HL-60 (cell line): ENCODE data around the gene PPM1H.

ENCODE experiments used
- DNase-seq, 2 experiments: peaks; one replicate each; pipeline ENCODE4 v3.0.0-alpha.2; 2010 to 2020; ENCODE audit warnings: low read depth in 1 of 2, low spot score in 1 of 2
- H3K27ac ChIP-seq: fragments of 250-450 bp; sonication (Bioruptor Pico); replicated peaks from 2 replicates; pipeline ENCODE4 v1.5.1; 2020; ENCODE audit warnings: mild to moderate bottlenecking, moderate library complexity
- H3K27me3 ChIP-seq: fragments of 250-450 bp; sonication (Bioruptor Pico); 2 replicates; pipeline ENCODE4 v1.5.1; 2021; ENCODE audit warnings: mild to moderate bottlenecking, moderate library complexity; ENCODE audit not compliant: insufficient read depth, poor library complexity, severe bottlenecking
- H3K4me3 ChIP-seq: replicated peaks from 2 replicates; pipeline ENCODE4 v1.5.1; 2011; ENCODE audit warnings: mild to moderate bottlenecking, control low read depth, low read length; ENCODE audit not compliant: insufficient read depth
- GABPA ChIP-seq: IDR thresholded peaks from 2 replicates; pipeline ENCODE4 v1.6.1; 2012; ENCODE audit warnings: low read depth
- POLR2AphosphoS5 ChIP-seq: IDR thresholded peaks from 2 replicates; pipeline ENCODE4 v1.6.1; 2012; ENCODE audit warnings: low read depth
- SPI1 ChIP-seq: IDR thresholded peaks from 2 replicates; pipeline ENCODE4 v1.6.1; 2012; ENCODE audit warnings: low read depth, mild to moderate bottlenecking, borderline replicate concordance
- TF ChIP-seq, protein P1 (sequence below): IDR thresholded peaks from 2 replicates; pipeline ENCODE4 v1.6.1; 2012; ENCODE audit warnings: low read depth; ENCODE audit not compliant: insufficient replicate concordance
- TF ChIP-seq, protein P2 (sequence below): IDR thresholded peaks from one replicate; pipeline ENCODE4 v1.5.1; 2011; ENCODE audit warnings: low read length, control low read depth, inconsistent platforms; ENCODE audit not compliant: insufficient read depth

Gene PPM1H

GRCh38 chr12:62737615-62738014 is 197.3 kb downstream of the PPM1H start:
- no peak overlapping the region for H3K4me3 ChIP-seq
- no peak overlapping the region for H3K27ac ChIP-seq
- TF ChIP-seq POLR2AphosphoS5 (no peak), GABPA (no peak), SPI1 (no peak)
- TF ChIP-seq, protein P1, sequence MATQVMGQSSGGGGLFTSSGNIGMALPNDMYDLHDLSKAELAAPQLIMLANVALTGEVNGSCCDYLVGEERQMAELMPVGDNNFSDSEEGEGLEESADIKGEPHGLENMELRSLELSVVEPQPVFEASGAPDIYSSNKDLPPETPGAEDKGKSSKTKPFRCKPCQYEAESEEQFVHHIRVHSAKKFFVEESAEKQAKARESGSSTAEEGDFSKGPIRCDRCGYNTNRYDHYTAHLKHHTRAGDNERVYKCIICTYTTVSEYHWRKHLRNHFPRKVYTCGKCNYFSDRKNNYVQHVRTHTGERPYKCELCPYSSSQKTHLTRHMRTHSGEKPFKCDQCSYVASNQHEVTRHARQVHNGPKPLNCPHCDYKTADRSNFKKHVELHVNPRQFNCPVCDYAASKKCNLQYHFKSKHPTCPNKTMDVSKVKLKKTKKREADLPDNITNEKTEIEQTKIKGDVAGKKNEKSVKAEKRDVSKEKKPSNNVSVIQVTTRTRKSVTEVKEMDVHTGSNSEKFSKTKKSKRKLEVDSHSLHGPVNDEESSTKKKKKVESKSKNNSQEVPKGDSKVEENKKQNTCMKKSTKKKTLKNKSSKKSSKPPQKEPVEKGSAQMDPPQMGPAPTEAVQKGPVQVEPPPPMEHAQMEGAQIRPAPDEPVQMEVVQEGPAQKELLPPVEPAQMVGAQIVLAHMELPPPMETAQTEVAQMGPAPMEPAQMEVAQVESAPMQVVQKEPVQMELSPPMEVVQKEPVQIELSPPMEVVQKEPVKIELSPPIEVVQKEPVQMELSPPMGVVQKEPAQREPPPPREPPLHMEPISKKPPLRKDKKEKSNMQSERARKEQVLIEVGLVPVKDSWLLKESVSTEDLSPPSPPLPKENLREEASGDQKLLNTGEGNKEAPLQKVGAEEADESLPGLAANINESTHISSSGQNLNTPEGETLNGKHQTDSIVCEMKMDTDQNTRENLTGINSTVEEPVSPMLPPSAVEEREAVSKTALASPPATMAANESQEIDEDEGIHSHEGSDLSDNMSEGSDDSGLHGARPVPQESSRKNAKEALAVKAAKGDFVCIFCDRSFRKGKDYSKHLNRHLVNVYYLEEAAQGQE: no peak
- TF ChIP-seq, protein P2, sequence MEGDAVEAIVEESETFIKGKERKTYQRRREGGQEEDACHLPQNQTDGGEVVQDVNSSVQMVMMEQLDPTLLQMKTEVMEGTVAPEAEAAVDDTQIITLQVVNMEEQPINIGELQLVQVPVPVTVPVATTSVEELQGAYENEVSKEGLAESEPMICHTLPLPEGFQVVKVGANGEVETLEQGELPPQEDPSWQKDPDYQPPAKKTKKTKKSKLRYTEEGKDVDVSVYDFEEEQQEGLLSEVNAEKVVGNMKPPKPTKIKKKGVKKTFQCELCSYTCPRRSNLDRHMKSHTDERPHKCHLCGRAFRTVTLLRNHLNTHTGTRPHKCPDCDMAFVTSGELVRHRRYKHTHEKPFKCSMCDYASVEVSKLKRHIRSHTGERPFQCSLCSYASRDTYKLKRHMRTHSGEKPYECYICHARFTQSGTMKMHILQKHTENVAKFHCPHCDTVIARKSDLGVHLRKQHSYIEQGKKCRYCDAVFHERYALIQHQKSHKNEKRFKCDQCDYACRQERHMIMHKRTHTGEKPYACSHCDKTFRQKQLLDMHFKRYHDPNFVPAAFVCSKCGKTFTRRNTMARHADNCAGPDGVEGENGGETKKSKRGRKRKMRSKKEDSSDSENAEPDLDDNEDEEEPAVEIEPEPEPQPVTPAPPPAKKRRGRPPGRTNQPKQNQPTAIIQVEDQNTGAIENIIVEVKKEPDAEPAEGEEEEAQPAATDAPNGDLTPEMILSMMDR: no peak
- no peak for DNase-seq
- no peaks in the 10 kb centered on the region for H3K27me3 ChIP-seq

DNA sequence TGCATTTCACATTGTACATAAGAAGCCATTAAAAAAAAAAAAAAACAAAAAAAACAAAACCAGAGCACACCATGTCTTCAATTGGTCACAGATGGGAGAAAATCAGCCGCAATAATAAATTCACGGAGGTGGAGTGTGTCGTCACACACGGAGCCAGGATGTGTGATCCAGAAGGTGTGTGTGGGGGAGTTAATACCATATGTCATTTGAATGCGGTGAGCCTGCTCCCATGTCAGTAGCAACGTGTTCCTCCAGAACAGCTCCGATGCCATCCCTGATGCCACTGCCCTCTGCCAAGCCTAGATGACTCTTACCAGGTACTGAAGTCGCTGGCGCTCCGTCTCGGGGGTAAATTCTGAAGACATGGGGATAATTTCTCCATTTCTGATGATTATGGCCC is 197.8 kb downstream of the PPM1H start:
- Histone ChIP-seq H3K27ac (no peak overlapping the region), H3K27me3 (no peaks in the 10 kb centered on the region), H3K4me3 (no peak overlapping the region)
- DNase-seq: no peak
- TF ChIP-seq, protein P1: no peak
- TF ChIP-seq POLR2AphosphoS5 (no peak), GABPA (no peak), SPI1 (no peak)
- TF ChIP-seq, protein P2: no peak

DNA sequence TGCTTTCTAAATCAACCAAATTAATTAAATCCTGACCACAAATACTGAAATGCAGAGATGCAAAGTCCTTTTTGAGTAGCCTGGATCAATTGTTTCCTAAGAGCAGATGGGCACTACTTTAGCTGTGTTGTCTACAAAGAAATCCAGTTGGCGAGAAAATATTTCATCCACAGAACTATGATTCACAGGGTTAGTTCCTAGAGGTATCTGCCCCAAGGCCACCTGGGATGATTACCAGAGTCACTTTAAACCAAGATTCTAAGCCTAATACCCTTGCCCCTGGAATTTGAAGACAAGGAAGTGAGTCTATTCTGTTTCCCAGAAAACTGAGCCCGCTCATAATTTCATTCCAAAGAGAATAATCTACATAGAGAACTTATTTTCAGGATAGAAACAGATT is 198.4 kb downstream of the PPM1H start:
- no peak overlapping the region for H3K4me3 ChIP-seq
- DNase-seq: no peak
- no peaks in the 10 kb centered on the region for H3K27me3 ChIP-seq
- no peak overlapping the region for H3K27ac ChIP-seq
- TF ChIP-seq SPI1 (no peak), GABPA (no peak), POLR2AphosphoS5 (no peak)
- TF ChIP-seq, protein P2: no peak
- TF ChIP-seq, protein P1: no peak
